Measurements from ENCODE around the gene OR5D16.
"Not testable (repeated sequence)": the region's sequence is repeated elsewhere in the genome, so short reads cannot be mapped to it uniquely, and the experiment has no call there.

Gene OR5D16

GRCh38 chr11:55838452-55838851 lies at the start of gene OR5D16:
OR5D16 (plus strand) TSS chr11:55838752; CDS start chr11:55838752, 0 bp downstream.
- DNase-seq = no peak

GRCh38 chr11:55791606-55792005 lies 46.9 kb upstream of the OR5D16 start:
- no peak for DNase-seq

- no peak for DNase-seq
These were observed 45.2 kb upstream of the OR5D16 start for GRCh38 chr11:55793321-55793720.

DNA sequence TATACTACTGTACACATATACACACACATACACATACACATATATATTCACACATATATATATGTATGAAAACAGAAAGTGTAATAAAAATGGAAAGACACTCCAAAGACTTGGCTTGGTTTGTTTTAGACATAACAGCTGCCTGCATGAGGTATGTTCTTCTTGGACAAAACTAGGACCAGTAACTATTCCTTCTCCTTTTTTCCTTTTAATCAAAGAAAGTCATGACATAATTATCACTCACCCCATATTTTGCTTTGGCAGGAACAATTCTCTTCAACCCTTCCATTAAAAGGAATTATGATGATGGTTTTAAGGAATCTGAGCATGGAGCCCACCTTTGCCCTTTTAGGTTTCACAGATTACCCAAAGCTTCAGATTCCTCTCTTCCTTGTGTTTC lies 43.3 kb upstream of the OR5D16 start, which contains the start of gene OR5D14:
OR5D14 (plus strand) TSS at position 301 of the 400 bp plus-strand sequence; CDS start at position 301, 0 bp downstream.
- DNase-seq = no peak

GRCh38 chr11:55806248-55806647 lies 32.3 kb upstream of the OR5D16 start:
- DNase-seq = no peak

- no peak for DNase-seq
These were observed 27.5 kb upstream of the OR5D16 start, which contains the start of gene OR5L1 for GRCh38 chr11:55811067-55811466. OR5L1 (plus strand) TSS chr11:55811367; CDS start chr11:55811467, 100 bp downstream.

DNA sequence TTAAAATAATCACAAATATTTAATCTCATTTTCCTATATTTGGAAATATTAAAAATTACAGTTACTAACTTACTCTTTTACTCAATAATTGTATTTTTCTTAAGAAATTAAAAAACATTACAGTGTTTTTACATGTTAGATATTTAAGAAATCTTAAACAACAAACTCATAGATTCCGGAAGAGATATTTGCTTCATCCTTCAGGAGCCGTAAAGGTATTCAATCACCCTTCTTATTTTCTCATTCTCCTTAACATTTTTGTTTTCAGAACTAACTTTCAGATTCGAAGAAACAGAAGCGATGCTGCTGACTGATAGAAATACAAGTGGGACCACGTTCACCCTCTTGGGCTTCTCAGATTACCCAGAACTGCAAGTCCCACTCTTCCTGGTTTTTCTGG lies 19.2 kb upstream of the OR5D16 start, which contains the start of gene OR5D18:
OR5D18 (plus strand) TSS at position 301 of the 400 bp plus-strand sequence; CDS start at position 301, 0 bp downstream.
- DNase-seq = no peak

GRCh38 chr11:55826919-55827318 lies 11.6 kb upstream of the OR5D16 start, which contains the start of gene OR5L2:
OR5L2 (plus strand) TSS chr11:55827219; CDS start chr11:55827219, 0 bp downstream.
- DNase-seq = no peak

DNA sequence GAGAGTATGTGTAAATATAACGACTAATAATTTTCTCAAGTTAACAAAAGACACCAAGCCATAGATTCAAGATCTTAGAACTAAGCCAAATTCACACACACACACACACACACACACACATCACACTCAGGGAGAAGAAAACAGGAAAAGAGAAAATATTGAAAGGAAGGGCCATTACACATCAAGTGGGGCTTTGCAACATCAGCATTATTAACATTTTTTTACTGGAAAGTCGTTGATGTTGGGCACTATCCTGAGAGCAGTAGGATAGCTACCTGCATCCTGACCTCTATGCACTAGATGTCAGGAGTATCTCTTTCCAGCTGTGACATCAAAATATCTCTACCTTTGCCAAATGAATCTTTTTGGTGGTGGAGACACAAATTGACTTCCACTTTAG lies 8.9 kb downstream of the OR5D16 start:
- DNase-seq = no peak

- DNase-seq = no peak
These were observed 10.5 kb downstream of the OR5D16 start for GRCh38 chr11:55849037-55849436.

- no peak for DNase-seq
These were observed 13.6 kb downstream of the OR5D16 start for GRCh38 chr11:55852141-55852540.

DNA sequence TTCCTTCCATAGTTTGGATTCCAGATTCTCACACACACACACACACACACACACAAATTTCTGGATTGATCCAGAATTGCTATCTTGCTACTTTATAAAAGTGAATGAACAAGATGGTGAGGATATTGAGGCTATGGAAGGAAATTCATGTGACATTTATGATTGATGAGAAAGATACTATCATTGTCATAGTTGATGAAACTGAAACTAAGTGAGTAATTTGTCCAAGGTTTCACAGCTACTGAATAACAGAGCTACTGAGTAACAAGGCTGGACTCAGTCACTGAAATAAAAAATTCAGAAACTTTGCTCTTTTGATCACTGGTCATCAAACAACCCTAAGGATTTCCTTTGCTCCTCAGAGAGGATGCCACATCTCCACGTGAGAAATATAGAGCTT lies 16.2 kb downstream of the OR5D16 start:
- DNase-seq = no peak

GRCh38 chr11:55867354-55867753 lies 28.8 kb downstream of the OR5D16 start:
- not testable (repeated sequence) for DNase-seq

DNA sequence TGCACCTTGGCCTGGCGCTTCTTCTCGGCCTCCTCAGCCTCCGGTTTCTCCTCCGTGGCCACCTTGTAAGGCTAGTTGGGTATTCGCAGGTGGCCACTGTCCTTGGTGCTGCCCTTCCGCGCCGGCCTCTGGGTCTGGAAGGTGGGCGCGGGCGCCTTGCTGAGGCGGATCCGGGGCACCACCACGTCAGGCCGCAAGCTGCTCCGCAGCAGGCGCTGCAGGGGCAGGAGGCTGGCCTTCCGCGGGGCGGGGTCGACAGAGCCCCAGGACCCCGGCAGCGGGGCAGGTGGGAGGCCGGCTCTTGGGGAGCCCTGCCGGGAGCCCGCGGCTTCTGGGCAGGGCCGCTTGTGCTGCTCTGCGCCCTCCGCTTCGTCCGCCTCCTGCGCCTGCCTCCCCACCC lies 34.2 kb downstream of the OR5D16 start:
- not testable (repeated sequence) for DNase-seq

DNA sequence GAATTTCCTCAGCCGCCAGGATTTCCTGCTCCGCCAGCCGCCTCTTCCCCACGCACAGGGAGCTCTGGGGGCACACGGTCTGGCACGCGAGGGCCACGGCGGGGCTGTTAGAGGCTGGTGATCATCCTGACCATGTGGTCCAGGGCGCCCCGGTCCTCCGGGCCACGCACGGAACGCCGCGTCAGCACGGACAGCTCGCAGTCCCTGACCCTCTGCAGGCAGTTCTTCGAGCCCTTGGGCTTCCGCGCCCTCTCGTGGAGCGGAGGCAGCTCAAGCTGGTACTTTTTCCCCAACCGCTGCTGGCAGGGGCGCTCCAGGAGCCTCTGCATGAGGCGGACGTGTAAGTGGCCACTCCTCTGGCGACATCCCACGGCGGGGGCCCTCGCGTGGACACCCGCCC lies 34.6 kb downstream of the OR5D16 start:
- not testable (repeated sequence) for DNase-seq

GRCh38 chr11:55882997-55883396 lies 44.4 kb downstream of the OR5D16 start, which contains the start of gene TRIM51:
TRIM51 (plus strand) TSS chr11:55883297; CDS start chr11:55885429, 2,132 bp downstream.
- not testable (repeated sequence) for DNase-seq

- DNase-seq = not testable (repeated sequence)
These were observed 46.4 kb downstream of the OR5D16 start for GRCh38 chr11:55884995-55885394.

- DNase-seq = not testable (repeated sequence)
These were observed 46.9 kb downstream of the OR5D16 start for GRCh38 chr11:55885481-55885880.
